HuH-7 (cell line): Measurements from ENCODE around the gene NUDT1.

Source experiments
- DNase-seq: peaks from one replicate; pipeline ENCODE4 v3.0.0; 2011; ENCODE audit warnings: low spot score

NUDT1 gene

DNA sequence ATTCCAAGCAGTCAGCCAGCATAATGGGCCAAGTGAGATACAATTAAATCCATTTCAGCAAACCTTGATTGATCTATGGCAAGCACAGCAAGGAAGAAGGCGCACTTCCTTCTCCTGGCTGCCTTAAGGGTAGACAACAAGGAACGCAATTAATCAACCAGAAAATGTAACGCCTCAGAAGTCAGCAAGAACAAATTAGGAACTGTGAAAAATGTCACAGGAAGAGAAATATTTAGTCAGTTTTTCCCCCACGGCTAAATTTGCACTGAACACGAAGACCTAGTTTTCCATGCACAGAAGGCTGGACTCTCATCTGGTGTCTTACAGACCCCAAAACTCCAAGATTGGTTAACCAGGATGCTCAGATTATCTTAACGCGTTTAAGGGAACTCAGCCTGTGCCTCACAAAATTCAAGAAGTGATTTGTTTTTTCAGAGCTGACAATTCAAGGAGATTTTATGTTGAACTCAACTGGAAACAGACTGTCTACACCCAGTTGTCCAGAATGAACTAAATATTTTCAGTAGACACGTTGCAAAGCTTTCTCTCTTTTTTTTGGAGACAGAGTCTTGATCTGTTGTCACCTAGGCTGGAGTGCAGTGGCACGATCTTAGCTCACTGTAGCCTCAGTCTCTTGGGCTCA lies 58.0 kb downstream of the NUDT1 start:
- DNase-seq = no peak
